HCT116 (cell line): ENCODE results near the gene SPSB3.

Experiments
- CEBPB ChIP-seq: IDR thresholded peaks from 2 replicates; pipeline ENCODE4 v1.6.1; 2012; ENCODE audit warnings: low read depth
- CTCF ChIP-seq, 3 experiments: fragments of 200-600 bp in 1 of 3; sonication (generic) in 1 of 3; IDR thresholded peaks in 2 of 3; conservative IDR thresholded peaks in 1 of 3; 2 replicates each; pipeline ENCODE4 v1.5.1; 2012 to 2017; ENCODE audit warnings: low read depth in 2 of 3, low read length in 2 of 3, antibody characterized with exemption in 1 of 3, borderline replicate concordance in 1 of 3, control low read depth in 1 of 3, mild to moderate bottlenecking in 1 of 3, mixed read lengths in 1 of 3, mixed run types in 1 of 3, moderate library complexity in 1 of 3; ENCODE audit not compliant: insufficient read depth in 1 of 3
- EZH2 ChIP-seq: fragments of 200-600 bp; sonication (generic); IDR thresholded peaks from 2 replicates; pipeline ENCODE4 v1.6.1; 2017; ENCODE audit warnings: antibody characterized with exemption, mixed run types
- FOSL1 ChIP-seq: IDR thresholded peaks from 2 replicates; pipeline ENCODE4 v1.6.1; 2012; ENCODE audit warnings: low read depth
- JUND ChIP-seq: IDR thresholded peaks from 2 replicates; pipeline ENCODE4 v1.6.1; 2012
- POLR2A ChIP-seq: IDR thresholded peaks from 2 replicates; pipeline ENCODE4 v1.7.0; 2011; ENCODE audit warnings: borderline replicate concordance; ENCODE audit not compliant: insufficient read depth, insufficient read length; ENCODE audit errors: extremely low read depth
- POLR2AphosphoS5 ChIP-seq: IDR thresholded peaks from 2 replicates; pipeline ENCODE4 v1.6.1; 2011; ENCODE audit warnings: mild to moderate bottlenecking, low read depth, low read length, moderate library complexity
- REST ChIP-seq: IDR thresholded peaks from 2 replicates; pipeline ENCODE4 v1.6.1; 2012; ENCODE audit warnings: low read depth
- SIN3A ChIP-seq: IDR thresholded peaks from 2 replicates; pipeline ENCODE4 v1.6.1; 2012; ENCODE audit warnings: low read depth
- ZNF274 ChIP-seq: fragments of 200-500 bp; sonication (Bioruptor generic); IDR thresholded peaks from 2 replicates; pipeline ENCODE4 v1.6.1; 2014; ENCODE audit warnings: mild to moderate bottlenecking, low read depth, low read length, inconsistent platforms
- TF ChIP-seq, protein P1 (sequence below): IDR thresholded peaks from 2 replicates; pipeline ENCODE4 v1.6.1; 2012

DNA sequence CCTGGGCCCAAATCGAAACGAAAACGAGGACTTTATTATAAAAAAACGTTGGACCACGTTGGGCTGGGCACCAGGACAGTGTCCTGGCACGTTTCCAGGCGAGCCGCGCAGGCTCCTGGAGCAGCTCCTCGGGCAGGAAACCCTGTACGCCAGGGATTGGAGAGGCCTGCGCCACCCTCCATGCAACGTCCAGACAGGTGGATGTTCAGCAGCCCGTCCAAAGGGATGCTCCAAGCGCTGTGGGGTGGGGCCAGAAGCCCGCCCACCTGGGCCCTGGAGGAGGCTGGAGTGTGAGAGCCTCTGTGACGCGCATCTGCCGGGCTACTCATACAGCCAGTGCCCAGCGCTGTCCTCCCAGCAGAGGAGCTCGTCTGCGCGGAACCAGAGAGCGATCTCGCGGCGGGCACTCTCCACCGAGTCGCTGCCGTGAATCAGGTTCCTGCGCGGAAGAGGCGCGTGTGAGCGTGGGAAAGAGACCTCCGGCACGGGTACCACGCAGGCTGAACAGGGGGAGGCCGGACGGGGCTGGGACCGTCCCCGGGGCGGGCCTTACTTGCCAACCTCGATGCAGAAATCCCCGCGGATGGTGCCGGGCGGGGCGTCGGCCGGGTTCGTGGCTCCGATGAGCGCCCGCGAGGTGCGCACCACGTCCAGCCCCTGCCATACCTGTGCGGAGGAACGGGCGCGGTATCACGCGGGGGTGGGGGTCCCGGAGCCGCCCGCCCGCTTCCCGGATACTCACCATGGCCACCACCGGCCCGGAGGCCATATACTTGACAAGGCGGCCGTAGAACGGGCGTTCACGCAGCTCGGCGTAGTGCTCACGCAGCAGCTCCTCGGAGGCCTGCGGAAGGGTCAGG, 11.8 kb downstream of the SPSB3 start:
- TF ChIP-seq CTCF (IDR thresholded peaks at IDR 0.05 in 2 of 3, conservative IDR thresholded peaks at IDR 0.05 in 1 of 3; ENCODE audit: borderline replicate concordance in 1 of 3, insufficient read depth in 1 of 3, low read depth in 2 of 3, low read length in 2 of 3) = no peak
- no peak for TF ChIP-seq SIN3A
- TF ChIP-seq JUND = no peak
- TF ChIP-seq POLR2A = no peak
- TF ChIP-seq POLR2AphosphoS5 = peak; percentile 65
- TF ChIP-seq REST = no peak
- no peak for TF ChIP-seq EZH2
- no peak for TF ChIP-seq CEBPB
- TF ChIP-seq, protein P1, sequence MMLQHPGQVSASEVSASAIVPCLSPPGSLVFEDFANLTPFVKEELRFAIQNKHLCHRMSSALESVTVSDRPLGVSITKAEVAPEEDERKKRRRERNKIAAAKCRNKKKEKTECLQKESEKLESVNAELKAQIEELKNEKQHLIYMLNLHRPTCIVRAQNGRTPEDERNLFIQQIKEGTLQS = no peak
- TF ChIP-seq ZNF274 = no peak
- no peak for TF ChIP-seq FOSL1
